Stimulated activated naive B cell treated with anti-CD40 and anti-IgM and Interleukin-4, amounts not matched to agents 10 μg/mL and 1 μg/mL and 100 μg/mL, for 72 hours (primary cell): ENCODE data around the gene SIRPB1.
"Not testable (repeated sequence)": the region's sequence is repeated elsewhere in the genome, so short reads cannot be mapped to it uniquely, and the experiment has no call there.

ENCODE experiments used
- ATAC-seq, 2 donors: fragments of 150-1000 bp; cut with Tn5 transposase; replicated peaks; 2 replicates each; pipeline ENCODE4 v1.10.0; 2021; ENCODE audit warnings: moderate library complexity in 1 of 2
- DNase-seq: peaks from one replicate; pipeline ENCODE4 v3.0.0; 2021
- H3K27ac Mint-ChIP-seq: one replicate; pipeline ENCODE4 v1.8.0; 2022; ENCODE audit warnings: mild to moderate bottlenecking, mixed read lengths
- H3K27me3 Mint-ChIP-seq, 2 donors: one replicate each; pipeline ENCODE4 v1.8.0; 2022; ENCODE audit warnings: mixed read lengths in 2 of 2
- H3K36me3 Mint-ChIP-seq, 2 donors: one replicate each; pipeline ENCODE4 v1.8.0; 2022; ENCODE audit warnings: mixed read lengths in 2 of 2, mild to moderate bottlenecking in 1 of 2
- H3K4me1 Mint-ChIP-seq, 2 donors: one replicate each; pipeline ENCODE4 v1.8.0; 2022; ENCODE audit warnings: mixed read lengths in 2 of 2, mild to moderate bottlenecking in 1 of 2
- H3K4me3 Mint-ChIP-seq, 2 donors: one replicate each; pipeline ENCODE4 v1.8.0; 2022; ENCODE audit warnings: mild to moderate bottlenecking in 2 of 2, mixed read lengths in 2 of 2, moderate library complexity in 1 of 2
- H3K9me3 Mint-ChIP-seq, 2 donors: one replicate each; pipeline ENCODE4 v1.8.0; 2022; ENCODE audit warnings: mixed read lengths in 2 of 2, mild to moderate bottlenecking in 1 of 2

The SIRPB1 gene

DNA sequence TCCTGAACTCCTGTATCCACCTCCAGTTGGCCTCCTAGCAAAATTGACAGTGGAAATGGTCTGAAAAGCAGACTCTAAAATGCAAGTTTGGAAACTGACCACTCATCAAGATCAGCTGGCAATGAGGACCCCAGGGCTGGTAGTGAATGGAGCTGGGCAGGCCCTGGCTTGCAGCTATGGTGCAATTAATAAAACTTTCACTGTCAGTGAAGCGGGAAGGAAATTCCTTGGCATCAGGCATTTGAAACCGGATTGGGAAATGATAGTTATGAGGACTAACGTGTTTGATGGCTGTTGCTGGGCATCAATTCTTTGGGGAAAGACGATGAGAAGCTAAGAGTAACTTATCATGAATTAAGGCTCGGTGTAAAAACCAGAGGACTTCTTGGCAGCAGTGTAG lies 19.1 kb downstream of the SIRPB1 start:
- no peak for ATAC-seq
- no peaks in the 10 kb centered on the region for H3K9me3 Mint-ChIP-seq
- no peak overlapping the region for H3K27ac Mint-ChIP-seq
- peaks cover 0 to 5% of the 10 kb centered on the region in 2 donors for H3K27me3 Mint-ChIP-seq
- DNase-seq, result no peak
- no peak overlapping the region for H3K4me3 Mint-ChIP-seq
- H3K4me1 Mint-ChIP-seq, result peaks cover 0 to under 1% of the 10 kb centered on the region in 2 donors
- no peaks in the 10 kb centered on the region for H3K36me3 Mint-ChIP-seq

DNA sequence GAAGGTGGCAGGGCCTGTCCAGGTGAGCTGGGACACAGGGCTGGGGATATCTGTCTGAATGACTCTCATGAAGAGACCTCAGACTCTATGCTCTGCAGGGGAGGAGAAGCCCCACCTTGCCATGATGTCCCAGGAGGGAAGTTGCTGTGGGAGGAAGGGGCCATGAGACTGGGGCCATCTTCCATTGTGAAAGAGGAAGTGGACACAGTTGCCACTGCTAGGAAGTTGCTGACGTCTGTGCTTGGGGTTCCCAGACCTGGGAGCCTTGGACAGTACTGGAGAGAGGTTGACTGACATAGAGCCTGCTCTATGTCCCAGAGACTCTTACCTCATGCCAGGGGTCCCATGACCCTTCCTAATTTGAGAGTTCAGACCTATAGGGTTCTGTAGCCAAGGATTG lies 24.5 kb downstream of the SIRPB1 start:
- peaks cover 0 to 5% of the 10 kb centered on the region in 2 donors for H3K27me3 Mint-ChIP-seq
- DNase-seq (no peak), ATAC-seq (peak in 1 of 2 donors; percentile 65)
- no peaks in the 10 kb centered on the region for H3K36me3 Mint-ChIP-seq
- no peaks in the 10 kb centered on the region for H3K9me3 Mint-ChIP-seq
- no peak overlapping the region for H3K4me3 Mint-ChIP-seq
- peaks cover 0 to 9% of the 10 kb centered on the region in 2 donors for H3K4me1 Mint-ChIP-seq
- no peak overlapping the region for H3K27ac Mint-ChIP-seq

DNA sequence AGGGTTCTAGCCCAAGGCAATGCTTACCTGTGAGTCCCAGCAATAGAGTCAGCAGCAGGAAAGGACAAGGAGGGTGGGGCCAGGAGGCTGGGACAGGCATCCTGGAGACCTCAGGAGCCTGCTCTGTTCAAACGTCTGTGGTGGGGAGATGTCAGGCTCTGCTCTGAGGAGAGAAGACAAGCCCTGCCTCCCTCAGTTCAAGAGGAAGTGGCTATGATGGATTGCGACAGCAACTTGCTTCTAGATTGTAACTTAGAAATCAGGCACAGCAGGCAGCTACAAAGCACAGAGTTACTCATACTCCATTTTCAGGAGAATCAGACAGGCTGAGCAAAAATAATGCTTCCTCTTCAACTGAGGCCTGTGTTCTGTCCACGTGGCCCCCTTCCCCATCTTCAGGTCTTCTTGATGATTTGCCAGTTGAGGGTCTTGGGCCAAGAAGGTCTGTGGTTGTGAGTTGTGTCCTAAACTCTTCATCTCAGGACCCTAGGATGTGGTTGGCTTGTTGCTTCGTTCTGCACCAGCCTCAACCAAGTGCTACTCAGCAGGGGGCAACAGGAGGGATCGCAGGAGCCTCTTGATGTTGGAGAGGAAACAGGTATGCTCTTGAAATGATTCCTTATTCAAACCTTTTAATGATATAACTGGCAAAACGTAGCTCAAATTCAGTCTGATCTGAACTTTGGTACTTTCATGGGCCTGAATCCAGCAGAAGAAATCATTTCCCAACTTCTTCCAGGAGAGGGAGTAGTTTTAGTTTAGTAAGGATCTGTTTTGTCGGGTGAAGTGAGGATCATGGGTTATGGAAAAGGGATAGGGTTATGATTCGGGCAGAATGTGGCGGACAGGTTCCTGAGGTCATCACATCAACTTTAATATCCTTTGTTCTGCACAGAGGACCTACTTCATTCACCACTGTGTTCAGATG lies 31.0 kb downstream of the SIRPB1 start:
- Mint-ChIP-seq H3K4me1 (no peaks in the 10 kb centered on the region), H3K9me3 (no peaks in the 10 kb centered on the region), H3K36me3 (no peaks in the 10 kb centered on the region), H3K27ac (no peak overlapping the region), H3K27me3 (no peaks in the 10 kb centered on the region), H3K4me3 (no peak overlapping the region)
- DNase-seq (no peak), ATAC-seq (peak in 1 of 2 donors; percentile 29)

DNA sequence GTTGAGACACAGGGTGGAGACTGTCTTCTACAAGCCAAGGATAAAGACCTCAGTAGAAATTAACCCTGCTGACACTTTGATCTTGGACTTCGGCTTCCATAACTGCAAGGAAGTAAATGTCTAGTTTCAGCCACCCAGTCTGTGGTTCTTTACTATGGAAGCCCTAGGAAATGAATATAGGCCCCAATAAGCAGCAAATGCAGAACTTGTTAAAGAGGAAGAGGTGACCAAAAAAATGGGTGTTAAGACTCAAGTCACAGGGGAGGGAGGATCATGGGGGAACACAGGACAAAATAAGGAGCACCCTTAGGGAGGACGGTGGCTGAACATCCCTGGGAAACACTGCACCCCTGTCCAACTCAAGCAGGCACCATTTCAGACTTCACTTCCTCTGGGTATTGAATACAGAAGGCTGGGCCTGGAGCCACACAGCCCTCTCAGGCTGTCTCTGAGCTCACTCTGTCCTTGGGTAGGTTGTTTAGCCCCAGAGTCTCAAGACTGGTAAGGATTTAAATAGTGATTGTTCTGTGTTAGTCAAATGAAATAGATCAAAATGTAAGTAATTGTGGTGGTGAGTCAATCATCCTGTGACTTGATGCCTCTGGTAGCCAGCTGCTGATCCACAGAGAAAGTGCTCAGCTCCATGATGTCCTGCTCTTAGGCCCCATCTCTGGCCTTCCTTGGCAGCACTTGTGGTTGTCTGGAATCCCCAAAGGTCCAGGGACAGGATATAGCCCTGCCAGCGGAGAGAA lies 31.9 kb downstream of the SIRPB1 start:
- Mint-ChIP-seq H3K36me3 (no peaks in the 10 kb centered on the region), H3K4me1 (no peaks in the 10 kb centered on the region), H3K27me3 (no peaks in the 10 kb centered on the region), H3K9me3 (no peaks in the 10 kb centered on the region), H3K27ac (no peak overlapping the region), H3K4me3 (no peak overlapping the region)
- DNase-seq (no peak), ATAC-seq (no peak)

DNA sequence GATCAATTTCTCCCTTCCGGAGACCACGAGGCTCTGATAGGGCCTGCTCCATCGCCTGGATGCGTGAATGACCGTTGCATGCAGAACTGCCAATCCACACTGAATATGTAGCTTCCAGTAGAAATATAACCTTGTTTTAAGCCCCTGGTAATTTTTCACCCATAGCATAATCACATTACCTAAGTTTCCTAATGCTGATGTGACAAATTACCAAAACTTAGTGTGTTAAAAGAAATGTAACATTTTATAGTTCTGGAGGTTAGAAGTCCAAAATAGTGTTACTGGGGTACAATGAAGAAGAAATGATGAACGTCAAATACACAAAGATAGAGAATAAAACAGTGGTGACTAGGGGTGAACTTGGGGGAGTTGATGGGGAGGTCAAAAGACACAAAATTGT lies 40.3 kb downstream of the SIRPB1 start:
- H3K27me3 Mint-ChIP-seq, result peaks cover 4 to 7% of the 10 kb centered on the region in 2 donors
- no peaks in the 10 kb centered on the region for H3K4me1 Mint-ChIP-seq
- H3K9me3 Mint-ChIP-seq, result no peaks in the 10 kb centered on the region
- DNase-seq (no peak), ATAC-seq (no peak)
- no peak overlapping the region for H3K27ac Mint-ChIP-seq
- no peaks in the 10 kb centered on the region for H3K36me3 Mint-ChIP-seq
- no peak overlapping the region for H3K4me3 Mint-ChIP-seq

DNA sequence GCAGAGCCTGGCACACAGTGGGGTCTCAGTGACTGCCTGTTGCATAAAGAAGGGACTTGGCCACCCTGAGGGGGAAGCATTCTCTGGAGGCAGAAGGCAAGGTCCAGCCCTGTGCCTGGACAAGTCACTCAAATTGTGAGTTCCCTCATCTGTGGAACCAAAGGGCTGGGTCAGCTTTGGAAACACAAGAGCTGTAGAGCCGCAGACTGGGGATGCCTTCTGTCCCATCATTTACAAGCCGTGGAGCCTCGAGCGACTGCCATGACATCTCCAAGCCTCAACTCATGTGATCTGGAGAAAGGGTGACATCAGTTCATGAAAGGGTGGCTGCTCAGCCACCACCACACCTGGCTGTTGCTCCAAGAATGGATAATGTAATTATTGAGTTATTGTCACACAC lies 41.9 kb downstream of the SIRPB1 start:
- Mint-ChIP-seq H3K4me1 (no peaks in the 10 kb centered on the region), H3K27me3 (peaks cover 4 to 7% of the 10 kb centered on the region in 2 donors), H3K27ac (no peak overlapping the region), H3K4me3 (no peak overlapping the region), H3K36me3 (no peaks in the 10 kb centered on the region), H3K9me3 (no peaks in the 10 kb centered on the region)
- ATAC-seq (no peak), DNase-seq (no peak)

DNA sequence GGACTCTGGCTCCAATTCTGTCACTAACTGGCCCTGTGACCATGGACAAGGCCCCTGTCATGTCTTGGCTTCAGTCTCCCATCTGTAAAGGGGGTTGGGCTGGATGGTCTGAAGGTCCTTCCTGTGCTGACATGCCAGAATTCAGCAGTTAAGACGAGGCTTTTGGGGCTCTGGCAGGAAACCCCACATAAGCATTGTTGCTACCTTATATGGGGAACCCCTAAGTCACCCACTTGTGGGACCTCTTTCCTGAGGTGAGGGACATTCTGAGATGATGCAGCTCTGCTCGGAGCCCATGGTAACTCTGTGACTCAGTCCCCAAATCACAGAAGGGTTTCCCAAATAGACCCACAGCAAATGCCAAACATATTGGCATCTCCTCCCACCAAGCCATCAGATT lies 42.5 kb downstream of the SIRPB1 start:
- not testable (repeated sequence) for H3K4me3 Mint-ChIP-seq, H3K27me3 Mint-ChIP-seq, DNase-seq, H3K36me3 Mint-ChIP-seq, ATAC-seq, H3K9me3 Mint-ChIP-seq, H3K4me1 Mint-ChIP-seq, H3K27ac Mint-ChIP-seq

DNA sequence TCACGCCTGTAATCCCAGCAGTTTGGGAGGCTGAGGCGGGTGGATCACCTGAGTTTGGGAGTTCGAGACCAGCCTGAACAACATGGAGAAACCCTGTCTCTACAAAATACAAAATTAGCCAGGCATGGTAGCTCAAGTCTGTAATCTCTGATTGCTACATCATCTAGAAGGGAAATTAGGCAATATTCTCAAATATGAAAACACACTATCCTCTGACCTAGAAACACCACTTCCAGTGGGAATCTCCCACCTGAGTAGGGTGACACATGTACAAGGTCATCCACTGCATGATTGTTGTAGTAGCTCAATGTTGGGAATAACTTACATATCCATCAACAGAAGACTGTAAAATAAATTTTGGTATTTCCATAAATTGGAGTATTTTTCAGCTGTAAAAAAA lies 43.2 kb downstream of the SIRPB1 start:
- Mint-ChIP-seq H3K9me3 (no peaks in the 10 kb centered on the region), H3K4me3 (no peak overlapping the region), H3K36me3 (no peaks in the 10 kb centered on the region), H3K4me1 (no peaks in the 10 kb centered on the region), H3K27ac (no peak overlapping the region), H3K27me3 (peaks cover 4 to 7% of the 10 kb centered on the region in 2 donors)
- no peak for DNase-seq
- ATAC-seq, result no peak

DNA sequence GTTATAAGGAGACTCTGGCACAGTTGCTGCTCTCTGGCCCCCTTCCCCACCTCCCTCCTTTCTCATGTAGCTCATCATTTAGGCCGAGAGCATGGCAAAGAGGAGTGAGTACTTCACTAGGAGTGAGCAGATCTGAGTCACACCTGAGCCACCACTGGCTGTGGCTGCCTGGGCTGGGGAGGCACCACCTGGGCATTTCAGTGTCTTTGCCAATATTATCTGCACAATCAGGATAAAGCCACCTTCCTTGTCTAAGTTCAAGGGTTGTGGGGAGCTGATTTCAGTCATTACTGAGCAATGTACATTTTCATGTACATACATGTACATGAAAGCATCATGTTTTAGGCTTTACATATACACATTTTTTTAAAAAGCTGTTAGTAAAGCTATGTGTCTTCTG lies 43.8 kb downstream of the SIRPB1 start:
- not testable (repeated sequence) for H3K27me3 Mint-ChIP-seq, H3K4me1 Mint-ChIP-seq, DNase-seq, H3K36me3 Mint-ChIP-seq, H3K9me3 Mint-ChIP-seq, ATAC-seq, H3K27ac Mint-ChIP-seq, H3K4me3 Mint-ChIP-seq

DNA sequence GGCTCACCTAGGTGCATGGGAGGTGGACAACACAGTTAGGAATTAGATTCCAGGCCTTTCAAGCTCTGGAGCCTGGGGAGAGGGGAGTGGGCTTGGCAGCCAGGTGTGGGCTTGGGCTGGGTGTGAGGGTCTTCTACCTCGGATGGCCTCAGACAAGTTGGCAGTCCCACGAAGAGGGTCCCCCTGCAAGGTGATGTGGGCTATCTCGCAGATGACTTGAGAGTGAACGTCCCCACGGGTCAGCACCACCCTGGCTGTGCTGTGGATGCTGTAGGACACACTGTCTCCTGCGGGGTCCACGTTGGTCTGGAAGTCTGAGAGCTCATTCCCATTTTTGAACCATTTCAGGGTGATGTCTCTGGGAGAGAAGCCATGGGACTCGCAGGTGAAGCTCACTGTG lies 48.2 kb downstream of the SIRPB1 start:
- not testable (repeated sequence) for H3K4me3 Mint-ChIP-seq, DNase-seq, H3K9me3 Mint-ChIP-seq, H3K4me1 Mint-ChIP-seq, H3K36me3 Mint-ChIP-seq, ATAC-seq
- Mint-ChIP-seq H3K27me3 (peaks cover 2 to 14% of the 10 kb centered on the region in 2 donors), H3K27ac (peak overlapping the region; percentile 62)
